NCI-H2107 treated with DMSO at 0.1 percent for 48 hours (cell line): ENCODE results near the gene UBE2E3.

Source experiments
- DNase-seq: peaks from one replicate; lab custom pipeline; 2025; ENCODE audit not compliant: unreplicated experiment; lab: John Stamatoyannopoulos, UW

Gene UBE2E3

DNA sequence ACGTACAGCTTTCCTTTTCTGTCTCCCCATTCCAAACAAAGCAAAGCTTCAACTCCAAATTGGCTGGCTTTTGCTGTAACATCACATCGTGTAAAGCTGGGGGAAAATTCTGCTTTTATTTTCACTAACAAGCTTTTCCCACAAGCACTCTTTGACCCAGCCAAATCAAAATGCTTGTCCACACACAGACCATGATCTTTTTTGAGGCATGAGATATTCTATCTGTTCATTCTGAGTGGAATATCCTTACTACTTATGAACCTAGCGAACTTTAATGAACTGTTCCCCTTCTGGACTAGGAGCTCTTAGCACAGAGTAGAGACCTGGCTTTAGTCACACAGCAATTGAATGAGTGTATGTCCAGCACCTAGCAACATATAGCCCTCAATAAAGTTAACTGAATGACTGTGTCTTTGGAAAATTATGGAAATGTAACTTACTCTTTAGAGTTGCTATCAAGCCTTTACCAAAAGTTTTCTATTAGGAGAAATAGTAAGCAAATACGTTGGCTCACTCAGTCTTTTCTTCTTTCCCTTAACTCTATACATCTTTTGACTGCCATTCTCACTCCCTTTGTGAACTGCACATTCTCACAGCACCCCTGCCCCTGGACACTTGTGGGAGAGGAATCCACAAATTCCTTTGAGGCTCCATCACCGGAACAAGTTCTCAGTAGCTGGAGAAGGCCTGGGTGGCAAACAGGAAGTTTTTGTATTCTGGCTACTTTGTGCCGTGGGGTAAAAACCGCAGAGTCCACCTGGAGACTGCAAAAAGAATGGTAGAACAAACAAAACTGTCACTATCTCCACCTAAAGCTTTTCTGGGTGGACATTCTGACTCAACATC, 1.3 kb upstream of the UBE2E3 start:
- no peak for DNase-seq

DNA sequence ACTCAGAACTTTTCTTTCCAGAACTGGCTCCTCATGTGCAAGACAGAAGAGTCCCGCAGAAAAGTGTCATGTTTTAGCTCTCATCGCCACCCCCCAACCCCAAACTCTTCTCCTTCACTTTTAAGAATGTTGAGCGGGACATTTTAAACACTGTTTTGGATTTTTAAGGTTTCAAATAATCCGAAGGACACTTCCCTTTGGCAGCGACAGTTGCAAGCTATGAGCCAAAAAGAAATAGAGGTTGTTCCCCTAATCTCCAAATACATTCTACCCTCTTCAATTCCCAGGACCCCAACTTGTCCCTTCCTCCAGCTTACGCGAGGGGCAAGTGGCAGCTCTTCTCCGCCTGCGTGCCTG, 678 bp upstream of the UBE2E3 start:
- no peak for DNase-seq

DNA sequence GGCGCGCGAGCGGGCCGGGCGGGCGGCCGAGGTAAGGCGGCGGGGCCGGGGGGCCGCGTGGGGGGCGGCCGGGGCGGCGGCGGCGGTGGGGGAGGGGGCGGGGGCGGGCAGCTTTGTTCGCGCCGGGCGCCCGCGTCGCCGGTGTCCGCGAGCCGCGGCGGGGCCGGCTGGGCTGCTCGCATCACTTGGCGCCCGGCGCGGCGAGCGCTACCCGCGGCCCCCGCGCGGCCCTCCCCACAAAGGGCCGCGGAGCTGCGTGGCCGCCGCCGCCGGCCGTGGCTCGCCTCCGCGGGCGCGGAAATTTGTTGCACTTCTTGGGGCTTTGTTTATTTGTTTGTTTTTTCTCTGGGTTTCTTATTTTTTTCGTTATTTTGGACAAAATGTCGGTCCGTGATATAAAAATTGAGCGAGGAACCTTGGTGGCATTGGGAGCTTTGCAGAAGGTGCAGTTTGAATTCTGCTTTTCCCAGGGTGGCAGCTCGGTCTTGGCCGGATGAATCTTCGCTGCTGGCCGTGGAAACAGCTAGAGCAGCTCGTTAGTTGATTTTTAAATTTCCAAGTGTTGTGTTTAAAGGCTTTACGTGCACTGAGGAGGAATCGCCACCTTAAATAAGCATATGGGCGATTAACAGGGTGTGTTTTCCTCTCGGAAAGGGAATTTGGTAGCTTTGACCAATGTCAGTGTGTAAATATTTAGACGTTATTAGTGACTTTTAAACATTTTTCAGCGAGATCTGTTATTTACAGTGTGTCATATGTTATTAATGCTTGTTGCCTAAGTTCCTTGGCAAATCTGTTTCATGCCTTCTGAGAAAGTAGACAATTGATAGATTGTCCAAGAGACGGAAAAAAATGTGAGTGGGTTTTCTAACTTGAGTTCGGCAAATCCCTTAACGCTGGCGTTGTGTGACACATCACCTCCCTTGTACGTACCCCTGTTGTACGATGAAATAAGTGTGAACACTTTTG, 822 bp downstream of the UBE2E3 start:
- DNase-seq: no peak

DNA sequence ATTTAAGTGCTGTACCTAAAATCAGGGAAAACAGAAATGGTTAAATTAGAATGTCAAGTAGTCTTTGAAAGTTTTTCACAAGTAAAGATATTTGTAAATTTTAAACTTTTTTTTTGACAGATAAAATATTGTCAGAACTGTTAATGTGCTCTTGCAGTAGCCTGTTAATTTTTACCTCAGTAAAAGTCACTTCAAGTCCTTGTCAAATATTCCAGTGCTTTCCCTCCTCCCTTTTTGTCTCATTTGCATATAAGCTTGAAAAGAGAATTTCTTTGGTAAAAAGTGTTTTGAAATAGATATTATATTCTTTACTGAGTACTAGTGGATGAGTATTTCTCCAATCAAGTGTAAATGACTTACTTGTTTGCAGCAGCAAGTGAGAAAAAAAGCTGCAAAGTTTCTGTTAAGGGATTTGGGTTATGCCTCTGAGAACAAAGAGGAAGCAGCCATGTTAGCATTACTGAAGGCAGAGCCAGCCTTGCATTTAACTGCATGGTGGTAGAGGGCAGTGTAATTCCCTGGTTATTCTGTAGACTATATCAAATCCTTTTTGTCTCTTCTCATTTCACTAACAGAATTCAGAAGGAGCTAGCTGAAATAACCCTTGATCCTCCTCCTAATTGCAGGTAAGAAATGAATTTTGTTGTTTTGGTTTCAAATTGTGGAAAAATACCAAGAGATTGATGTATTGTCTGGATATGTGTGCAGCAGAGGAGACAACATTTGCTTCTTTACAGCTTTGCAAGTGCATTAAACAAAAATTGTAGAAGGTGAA, 3.2 kb downstream of the UBE2E3 start:
- DNase-seq: peak; percentile 68

DNA sequence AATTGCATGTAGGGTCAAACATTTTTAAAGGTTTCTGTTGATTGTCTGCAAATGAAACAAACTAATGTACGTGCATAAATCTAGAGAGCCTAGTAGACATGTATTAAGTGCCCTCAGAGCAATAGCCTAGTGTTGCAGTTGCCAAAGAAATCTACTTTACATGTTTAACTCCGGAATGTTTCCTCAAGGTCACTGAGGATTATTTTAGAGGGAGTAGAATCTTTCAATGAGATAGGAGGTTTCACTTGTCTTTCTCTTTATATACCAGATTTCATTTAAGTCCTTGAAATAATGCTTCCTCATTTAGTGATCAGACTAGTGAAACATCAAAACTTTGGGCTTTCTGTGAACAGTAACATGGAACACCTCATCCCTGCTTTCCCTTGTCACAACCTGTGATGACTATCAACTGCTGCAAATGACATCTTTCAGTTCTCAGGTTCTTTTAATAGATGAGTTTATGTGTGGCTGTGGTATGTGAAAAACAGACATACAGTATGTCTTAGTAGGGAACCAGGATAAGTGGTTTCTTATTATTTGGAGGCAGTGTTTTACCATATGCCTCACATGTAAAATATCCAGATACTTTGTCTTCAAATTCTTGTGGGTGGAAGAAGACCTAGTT, 5.5 kb downstream of the UBE2E3 start:
- DNase-seq: no peak

DNA sequence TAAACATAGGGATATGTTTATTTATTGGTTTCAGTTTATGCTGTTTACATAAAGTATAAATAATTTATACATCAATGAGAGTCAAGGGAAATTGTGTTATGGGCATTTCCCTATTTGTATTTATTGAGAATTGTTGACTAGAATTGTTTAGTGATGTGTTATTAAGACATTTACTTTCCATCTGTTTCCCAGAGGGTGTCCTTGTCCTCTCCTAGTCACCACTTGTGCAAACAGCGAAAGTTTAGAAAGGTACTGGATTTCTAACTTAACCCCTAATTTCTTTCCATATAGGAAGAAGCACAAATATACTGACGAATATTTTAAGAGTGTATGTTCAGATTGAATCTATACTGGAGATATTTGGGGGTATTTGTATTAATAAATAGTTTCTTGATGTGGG, 6.7 kb downstream of the UBE2E3 start:
- no peak for DNase-seq

DNA sequence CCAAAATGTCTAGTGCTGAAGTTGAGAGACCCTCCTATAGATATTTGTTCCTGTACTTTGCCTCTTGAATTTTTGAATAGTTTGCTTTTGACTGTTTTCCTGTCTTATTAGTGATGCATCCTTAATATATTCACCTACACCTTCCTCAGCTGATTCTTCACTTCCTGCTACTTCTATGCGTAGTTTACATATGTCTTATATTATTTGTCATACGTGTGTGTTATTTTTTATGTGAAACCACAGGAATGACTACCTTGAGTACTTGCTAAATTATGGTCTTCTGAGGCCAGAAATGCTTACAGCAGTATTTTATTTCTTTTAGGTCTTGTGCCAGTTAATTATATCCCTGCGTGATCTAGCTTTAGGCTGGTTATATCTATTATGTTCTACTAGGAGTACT, 9.9 kb downstream of the UBE2E3 start:
- DNase-seq: no peak

DNA sequence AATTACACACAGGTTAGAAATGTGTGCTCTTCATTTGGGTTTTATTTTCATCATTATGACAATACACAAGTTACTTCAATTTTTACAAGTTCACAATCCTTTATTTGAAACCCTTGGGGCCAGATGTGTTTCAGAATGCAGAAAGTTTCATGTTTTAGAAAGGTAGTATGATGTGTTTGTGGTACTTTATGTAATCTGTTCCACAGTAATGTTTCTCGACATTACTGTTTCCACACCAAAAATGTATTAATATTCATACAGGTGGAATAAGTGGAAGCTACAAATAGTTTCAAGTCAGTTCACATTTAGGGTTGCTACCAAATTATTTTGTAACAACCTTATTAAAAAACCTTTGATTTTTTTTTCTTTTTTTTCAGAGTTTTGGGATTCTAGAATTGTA, 10.4 kb downstream of the UBE2E3 start:
- no peak for DNase-seq

DNA sequence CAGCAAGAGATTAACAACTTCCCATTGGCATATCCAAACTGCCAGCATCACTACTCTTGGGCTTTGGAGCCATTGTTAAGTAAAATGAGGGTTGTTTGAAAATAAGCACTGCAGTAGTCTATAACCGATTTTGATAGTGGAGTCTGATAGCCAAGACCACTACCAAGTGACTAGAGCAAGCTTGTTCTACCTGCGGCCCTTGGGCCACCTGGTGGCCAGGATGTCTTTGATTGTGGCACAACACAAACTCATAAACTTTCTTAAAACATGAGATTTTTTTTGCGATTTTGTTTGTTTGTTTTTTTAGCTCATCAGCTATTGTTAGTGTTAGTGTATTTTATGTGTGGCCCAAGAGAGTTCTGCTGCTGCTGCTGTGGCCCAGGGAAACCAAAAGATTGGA, 11.0 kb downstream of the UBE2E3 start:
- no peak for DNase-seq

DNA sequence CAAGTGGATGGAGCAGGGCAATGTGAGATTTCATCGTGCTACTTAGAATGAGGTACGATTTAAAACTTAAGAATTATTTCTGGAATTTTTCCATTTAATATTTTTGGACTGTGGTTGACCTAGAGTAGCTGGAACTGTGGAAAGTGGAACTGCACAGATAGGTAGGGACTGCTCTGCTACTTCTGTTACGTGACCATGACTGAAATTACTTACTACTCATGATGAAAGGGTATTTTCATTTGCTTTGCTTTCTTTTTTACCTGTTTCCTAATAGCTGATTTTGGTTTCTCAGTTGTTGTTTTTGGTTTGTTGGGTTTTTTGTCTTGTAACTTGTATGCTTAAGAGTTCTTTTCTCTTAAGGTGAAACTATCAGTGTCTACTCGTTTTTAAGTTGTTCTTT, 11.4 kb downstream of the UBE2E3 start:
- no peak for DNase-seq

DNA sequence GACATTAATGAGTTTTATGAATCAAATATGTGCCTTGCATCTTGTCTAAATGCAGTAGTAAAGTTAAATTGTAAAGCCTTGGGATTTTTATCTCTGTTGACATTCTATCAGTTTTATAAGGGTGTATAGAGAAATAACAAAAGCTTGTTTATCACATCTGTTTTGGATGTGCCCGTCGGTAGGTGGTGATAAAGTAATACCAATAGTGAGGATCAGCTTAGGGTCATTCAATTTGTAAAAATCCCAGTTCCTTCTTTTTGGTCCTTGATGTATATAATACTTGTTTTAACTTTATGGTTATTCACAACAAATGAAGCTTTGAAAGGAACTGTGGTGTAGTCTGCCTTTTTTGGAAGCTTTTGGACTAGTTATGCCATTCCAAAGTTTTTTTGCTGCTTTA, 12.6 kb downstream of the UBE2E3 start:
- DNase-seq: no peak

DNA sequence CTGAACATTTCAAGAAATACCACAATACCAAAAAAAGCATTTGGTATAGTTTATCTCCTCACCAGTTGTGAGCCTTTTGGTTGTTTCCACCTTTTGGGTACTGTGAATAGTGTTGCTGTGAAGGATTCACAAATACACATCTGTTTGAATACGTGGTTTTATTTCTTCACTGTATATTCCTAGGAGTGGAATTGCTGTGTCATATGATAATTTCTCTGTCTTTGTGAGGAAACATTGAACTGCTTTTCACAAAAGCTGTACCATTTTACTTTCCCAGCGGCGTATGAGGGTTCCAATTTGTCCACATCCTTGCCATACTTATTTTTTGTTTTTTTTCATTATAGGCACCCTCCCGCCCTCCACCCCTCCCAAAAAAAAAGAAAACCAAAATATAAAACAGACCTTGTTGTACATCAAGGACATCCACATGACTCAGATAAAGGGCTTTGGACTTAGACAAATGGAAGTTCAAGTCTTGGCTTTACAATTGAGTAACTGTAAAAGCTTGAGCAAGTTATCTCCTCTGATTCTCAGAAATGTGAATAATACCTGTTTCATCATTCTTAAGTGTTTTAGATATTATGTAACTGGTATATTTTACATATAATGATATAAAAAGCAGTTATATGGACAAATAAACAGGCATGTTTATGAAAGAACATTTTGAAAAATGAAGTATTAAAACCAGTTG, 19.0 kb downstream of the UBE2E3 start:
- DNase-seq: no peak

DNA sequence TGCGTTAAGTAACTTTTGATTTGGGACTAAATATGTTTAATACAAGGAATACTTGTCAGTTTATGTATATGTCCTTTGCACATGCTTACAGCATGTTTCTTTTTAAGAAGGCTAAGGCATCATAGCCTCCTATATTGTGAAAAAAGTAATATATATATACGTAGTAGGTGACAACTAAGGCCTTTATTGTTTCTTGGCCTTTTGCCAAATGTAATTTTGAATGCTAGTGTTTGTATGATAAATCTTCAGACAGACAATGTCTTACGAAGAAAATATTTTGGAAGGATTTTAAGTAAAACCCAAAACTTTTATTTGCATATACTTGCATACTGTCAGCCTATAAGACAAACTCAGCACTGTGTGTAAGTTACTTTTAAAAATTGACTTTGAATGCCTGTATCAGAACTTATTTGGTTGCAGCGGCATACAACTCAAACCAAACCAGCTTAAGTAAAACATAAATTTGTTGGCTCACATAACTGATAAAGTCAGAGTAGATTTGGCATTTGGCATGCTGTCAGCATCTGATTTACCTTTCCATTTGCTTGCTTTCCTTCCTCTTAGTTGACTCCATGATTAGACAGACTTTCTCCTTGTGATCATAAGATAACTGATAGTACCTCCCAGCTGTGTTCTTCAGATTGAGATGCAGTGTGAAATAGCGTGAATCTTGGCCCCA, 24.4 kb downstream of the UBE2E3 start:
- DNase-seq: no peak

DNA sequence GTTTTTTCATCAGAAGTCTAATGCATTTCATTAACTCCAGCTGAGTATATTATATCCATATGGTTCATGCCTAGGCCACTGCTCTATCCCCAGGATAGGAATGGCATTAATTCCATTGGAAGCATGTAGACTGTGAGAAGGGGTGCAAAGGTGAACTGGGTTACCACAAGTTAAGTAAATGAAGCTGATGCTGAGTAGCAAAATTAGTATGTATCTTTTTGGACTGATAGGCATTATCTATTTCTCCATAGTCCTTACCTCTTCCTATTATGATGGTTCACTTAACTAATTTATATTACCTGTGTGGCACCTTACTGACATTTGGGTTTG, 24.9 kb downstream of the UBE2E3 start:
- no peak for DNase-seq

DNA sequence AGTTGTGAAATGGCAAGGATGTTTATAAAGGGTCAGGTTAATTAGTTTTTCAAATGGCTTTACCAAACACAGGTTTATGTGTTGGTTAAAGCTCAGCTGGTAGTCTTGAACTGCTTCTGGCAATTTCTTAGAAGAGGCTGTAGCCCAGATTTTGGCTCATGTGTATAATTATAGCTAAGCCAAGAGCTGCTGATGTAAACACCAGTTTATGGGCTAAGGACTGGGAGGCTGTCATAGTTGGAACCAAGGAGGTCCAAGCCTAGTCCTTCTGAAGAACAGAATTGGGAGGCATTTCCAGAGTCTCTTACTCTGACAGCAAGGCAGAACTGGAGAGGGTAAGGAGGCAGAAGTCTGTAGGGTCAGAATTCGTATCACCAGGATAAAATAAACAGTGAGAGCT, 25.4 kb downstream of the UBE2E3 start:
- no peak for DNase-seq

DNA sequence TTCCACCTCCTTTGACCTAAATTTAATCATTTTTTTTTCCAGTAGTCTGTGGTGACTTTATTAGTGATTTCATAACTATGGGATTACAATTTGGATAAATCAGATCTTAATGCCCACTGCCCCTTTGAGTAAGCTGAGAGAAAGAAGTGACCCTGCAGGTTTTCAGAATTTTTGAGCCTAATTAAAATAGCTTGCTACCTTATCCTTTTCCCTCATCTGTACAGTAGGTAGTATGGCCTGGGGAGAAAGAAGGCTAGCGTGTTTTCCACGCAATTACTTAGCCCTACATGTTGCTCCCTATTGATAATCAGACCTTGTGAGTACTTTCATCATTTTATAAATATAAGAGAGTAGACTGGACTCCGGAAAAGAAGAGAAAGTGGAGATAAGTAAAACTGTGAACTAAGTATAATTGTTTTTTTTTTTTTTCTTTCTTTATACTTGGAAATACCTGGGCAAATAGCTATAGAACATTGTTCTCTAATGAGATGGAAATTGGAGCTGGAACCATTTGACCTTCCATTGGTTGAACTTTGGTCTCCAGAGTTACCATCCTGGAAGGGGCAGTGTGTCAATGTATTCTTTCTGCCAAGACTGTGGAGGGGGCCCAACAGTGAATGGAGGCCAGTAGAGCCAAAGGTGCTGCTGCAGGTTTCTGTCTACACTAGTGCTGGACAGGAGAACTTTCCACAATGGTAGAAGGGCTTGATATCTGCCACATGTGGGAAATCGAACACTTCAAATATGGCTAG, 26.9 kb downstream of the UBE2E3 start:
- DNase-seq: no peak

DNA sequence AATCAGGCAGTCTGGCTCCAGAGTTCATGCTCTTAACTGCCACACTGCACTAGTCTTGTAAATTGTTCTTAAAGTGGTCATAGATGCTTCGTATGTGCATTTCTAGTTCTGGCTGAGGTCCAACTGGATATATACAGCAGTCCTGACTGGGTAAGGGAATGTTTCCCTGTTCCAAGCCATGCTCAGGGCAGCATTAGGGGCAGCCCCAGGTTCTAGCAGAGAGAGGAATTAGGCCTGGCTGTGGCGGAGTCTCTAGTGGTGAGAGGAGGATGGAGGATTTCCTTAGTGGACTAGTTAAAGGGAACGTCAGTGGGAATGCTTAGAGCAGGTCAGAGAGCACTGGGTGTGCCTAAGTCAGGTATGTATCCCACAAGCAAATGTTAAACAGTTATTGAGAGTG, 28.0 kb downstream of the UBE2E3 start:
- DNase-seq: no peak

DNA sequence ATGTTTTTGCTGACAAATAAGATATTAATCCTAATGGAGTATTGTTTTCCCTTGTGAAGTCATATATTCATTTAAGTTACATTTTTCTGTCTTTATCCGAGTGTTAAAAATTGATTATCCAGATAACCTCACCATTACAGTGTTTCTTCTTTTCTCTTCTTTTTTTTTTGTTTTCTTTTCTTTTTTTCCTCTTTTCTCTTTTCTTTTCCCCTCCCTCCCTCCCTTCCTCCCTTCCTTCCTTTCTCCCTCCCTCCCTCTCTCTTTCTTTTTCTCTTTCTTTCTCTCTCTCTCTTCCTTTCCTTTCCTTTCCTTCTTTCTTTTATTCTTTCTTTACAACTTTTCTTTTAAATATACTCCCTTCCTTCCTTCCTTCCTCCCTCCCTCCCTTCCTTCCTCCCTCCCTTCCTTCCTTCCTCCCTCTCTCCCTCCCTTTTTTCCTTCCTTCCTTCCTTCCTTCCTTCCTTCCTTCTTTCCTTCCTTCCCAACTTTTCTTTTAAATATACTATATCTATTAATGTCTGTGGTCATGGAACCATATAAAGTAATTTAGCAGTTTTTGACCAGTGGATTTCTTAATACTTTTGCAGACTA, 40.9 kb downstream of the UBE2E3 start:
- no peak for DNase-seq

DNA sequence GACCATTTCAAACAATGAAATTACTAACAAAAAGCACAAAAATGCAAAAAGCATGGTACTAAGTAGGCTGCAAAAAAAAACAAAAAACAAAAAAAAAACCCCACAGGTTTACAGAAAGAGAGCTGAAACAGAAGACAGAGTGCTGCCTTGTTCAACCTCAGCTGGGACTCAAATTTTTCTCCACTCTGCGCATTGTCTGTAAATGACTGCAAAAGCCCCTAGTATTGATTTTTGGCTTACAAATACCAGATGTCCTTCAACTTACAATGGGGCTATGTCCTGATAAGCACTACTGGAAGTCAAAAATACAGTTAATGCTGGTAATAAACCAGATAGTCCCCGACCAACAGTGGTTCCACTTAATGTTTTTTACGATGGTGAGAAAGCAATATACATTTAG, 42.2 kb downstream of the UBE2E3 start:
- peak; percentile 21 for DNase-seq
